ENCODE measurements around the gene CHGA. TPM values are rescaled to one million over a fixed set of nuclear protein-coding genes. Genes with fewer than 3 reads are reported as not detected.

CHGA gene
- total and polyA plus RNA-seq, 2 donors from 2014 or later = 0.38 to 6.6 TPM

DNA sequence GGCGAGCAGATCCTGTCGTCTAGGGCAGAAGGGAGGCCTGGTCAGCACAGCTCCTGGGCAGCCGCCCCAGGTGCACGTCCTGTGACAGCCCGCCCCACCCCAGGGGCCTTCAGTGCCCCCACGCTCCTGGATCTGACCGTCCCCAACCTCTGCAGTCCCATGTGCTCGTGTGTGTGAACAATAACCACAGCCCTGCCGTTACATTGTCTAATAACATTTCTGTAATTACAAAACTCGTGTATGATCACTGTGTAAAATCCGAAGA lies 39.8 kb downstream of the CHGA start:
- Histone ChIP-seq H3K9me3 (ENCODE audit: control insufficient read depth in 2 of 3, insufficient read depth in 1 of 3, low read length in 3 of 3) (no peaks in the 10 kb centered on the region), H3K36me3 (ENCODE audit: control insufficient read depth in 2 of 3, insufficient read depth in 3 of 3, low read length in 3 of 3) (peaks cover 0 to 19% (median 4%) of the 10 kb centered on the region in 3 donors), H3K4me1 (ENCODE audit: control insufficient read depth in 2 of 3, insufficient read depth in 2 of 3, low read depth in 1 of 3, low read length in 3 of 3) (peaks cover 0 to 21% (median 15%) of the 10 kb centered on the region in 3 donors), H3K27ac (ENCODE audit: low read depth in 2 of 2, low read length in 2 of 2) (no peak overlapping the region), H3K4me3 (ENCODE audit: low read length in 3 of 3) (no peak overlapping the region), H3K9ac (ENCODE audit: low read length in 3 of 3) (peak overlapping the region in 1 of 3 donors; percentile 26), H3K27me3 (ENCODE audit: control insufficient read depth, insufficient read depth, low read length) (no peaks in the 10 kb centered on the region)
- DNase-seq = no peak
- intact Hi-C loops (cut with DNase I) = no loop called here
- TF ChIP-seq, protein P1, sequence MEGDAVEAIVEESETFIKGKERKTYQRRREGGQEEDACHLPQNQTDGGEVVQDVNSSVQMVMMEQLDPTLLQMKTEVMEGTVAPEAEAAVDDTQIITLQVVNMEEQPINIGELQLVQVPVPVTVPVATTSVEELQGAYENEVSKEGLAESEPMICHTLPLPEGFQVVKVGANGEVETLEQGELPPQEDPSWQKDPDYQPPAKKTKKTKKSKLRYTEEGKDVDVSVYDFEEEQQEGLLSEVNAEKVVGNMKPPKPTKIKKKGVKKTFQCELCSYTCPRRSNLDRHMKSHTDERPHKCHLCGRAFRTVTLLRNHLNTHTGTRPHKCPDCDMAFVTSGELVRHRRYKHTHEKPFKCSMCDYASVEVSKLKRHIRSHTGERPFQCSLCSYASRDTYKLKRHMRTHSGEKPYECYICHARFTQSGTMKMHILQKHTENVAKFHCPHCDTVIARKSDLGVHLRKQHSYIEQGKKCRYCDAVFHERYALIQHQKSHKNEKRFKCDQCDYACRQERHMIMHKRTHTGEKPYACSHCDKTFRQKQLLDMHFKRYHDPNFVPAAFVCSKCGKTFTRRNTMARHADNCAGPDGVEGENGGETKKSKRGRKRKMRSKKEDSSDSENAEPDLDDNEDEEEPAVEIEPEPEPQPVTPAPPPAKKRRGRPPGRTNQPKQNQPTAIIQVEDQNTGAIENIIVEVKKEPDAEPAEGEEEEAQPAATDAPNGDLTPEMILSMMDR (IDR thresholded peaks at IDR 0.05; ENCODE audit: borderline replicate concordance, extremely low read depth, insufficient read depth) = no peak
- FAIRE-seq = no peak

DNA sequence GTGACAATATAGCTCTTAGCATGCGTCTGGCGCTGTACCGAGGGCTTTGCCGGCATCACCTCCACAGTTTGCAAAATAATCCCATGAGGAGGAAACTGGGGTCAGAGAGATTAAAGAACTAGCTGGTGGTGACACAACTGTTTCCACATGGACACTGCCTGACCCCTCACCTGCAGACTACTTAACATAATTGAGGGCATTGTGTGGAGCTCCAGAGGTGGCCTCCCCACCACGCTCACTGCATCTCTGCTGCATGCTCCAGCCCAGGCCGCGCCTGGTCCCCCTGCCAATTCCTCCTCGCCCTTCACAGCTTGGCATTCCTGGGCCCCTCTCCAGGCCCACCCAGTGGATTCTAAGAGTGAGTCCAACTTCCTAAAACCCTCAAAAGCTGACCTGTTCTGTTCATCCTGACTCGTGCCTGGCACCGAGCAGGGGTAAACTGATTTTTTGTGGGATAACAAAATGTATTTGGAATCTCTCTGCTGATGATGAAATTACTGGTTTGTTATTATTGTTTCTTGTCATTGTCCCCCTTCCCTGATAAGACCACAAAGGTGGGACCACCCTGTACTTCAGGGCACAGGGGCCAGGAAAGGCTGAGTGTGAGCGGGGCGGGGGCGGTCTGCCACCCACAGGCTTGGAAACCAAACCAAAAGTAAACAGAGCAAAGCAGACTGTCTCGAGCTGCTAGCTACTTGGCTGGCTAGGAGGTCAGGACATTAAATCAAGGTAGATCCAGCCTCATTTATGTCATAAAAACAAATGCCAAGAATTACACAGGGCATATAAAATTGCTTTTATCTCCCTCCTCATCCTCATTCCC lies 40.6 kb downstream of the CHGA start:
- TF ChIP-seq, protein P1 (IDR thresholded peaks at IDR 0.05; ENCODE audit: borderline replicate concordance, extremely low read depth, insufficient read depth) = no peak
- Histone ChIP-seq H3K4me1 (ENCODE audit: control insufficient read depth in 2 of 3, insufficient read depth in 2 of 3, low read depth in 1 of 3, low read length in 3 of 3) (peaks cover 0 to 21% (median 16%) of the 10 kb centered on the region in 3 donors), H3K27ac (ENCODE audit: low read depth in 2 of 2, low read length in 2 of 2) (peak overlapping the region; percentile 71 to 73), H3K9me3 (ENCODE audit: control insufficient read depth in 2 of 3, insufficient read depth in 1 of 3, low read length in 3 of 3) (no peaks in the 10 kb centered on the region), H3K9ac (ENCODE audit: low read length in 3 of 3) (peak overlapping the region in 1 of 3 donors; percentile 26), H3K4me3 (ENCODE audit: low read length in 3 of 3) (no peak overlapping the region), H3K27me3 (ENCODE audit: control insufficient read depth, insufficient read depth, low read length) (no peaks in the 10 kb centered on the region), H3K36me3 (ENCODE audit: control insufficient read depth in 2 of 3, insufficient read depth in 3 of 3, low read length in 3 of 3) (peaks cover 0 to 14% (median 0%) of the 10 kb centered on the region in 3 donors)
- intact Hi-C loops (cut with DNase I) = no loop called here
- DNase-seq (peak in 4 of 5 donors; percentile 39 to 70 (median 58)), FAIRE-seq (no peak)

DNA sequence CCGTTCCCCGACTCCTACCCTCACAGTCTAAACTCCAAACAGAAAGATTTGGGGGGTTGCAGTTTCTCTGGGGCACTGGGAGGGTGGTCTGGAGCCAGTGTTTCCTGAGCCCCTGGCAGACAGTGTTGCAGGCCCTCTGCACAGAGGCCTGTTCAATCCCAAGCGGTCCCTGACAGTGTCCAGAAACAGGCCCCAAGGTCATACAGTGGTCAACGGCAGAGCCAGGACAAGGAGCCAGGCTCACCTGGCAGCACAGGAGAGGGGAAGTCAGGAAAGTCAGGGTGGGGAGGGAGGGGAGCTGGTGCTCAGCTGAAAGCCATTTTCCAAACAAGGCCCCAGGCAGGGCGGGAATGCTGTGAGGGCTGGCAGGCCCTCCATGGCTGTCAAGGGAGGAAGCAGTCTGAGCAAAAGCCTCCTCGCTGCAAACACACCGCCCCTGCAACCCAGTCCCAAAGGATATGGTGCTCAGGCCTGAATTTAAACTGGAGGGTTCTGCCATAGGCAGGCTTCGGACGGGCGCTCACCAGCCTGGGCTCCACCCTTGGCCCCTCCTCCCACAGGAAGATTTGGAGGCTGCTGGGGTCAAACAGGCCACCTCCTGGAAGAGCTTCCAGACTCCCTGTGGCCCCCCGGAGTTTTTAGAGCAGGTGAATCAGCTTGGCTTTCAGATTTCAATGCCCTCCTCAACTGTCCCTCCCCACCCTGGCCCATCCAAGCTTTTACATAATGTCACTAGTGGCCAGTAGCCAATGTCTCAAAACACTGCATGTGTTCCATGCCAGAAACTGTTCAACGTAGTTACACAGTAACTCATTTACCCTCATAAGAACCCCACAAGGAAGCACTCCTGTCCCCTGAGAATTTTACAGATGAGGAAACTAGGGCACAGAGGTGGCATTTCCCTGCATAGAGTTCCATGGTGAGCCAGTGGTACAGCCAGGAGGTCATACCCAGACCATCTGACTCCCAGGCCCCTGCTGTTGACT lies 41.5 kb downstream of the CHGA start:
- TF ChIP-seq, protein P1 (IDR thresholded peaks at IDR 0.05; ENCODE audit: borderline replicate concordance, extremely low read depth, insufficient read depth) = no peak
- no peaks in the 10 kb centered on the region for H3K9me3 ChIP-seq (ENCODE audit: control insufficient read depth in 2 of 3, insufficient read depth in 1 of 3, low read length in 3 of 3)
- FAIRE-seq (no peak), DNase-seq (peak in 2 of 5 donors; percentile 9 to 60)
- peak overlapping the region in 1 of 3 donors; percentile 20 for H3K9ac ChIP-seq (ENCODE audit: low read length in 3 of 3)
- intact Hi-C loops (cut with DNase I) = no loop called here
- H3K27ac ChIP-seq (ENCODE audit: low read depth in 2 of 2, low read length in 2 of 2) = peak overlapping the region; percentile 71 to 73
- no peak overlapping the region for H3K4me3 ChIP-seq (ENCODE audit: low read length in 3 of 3)
- peaks cover 0 to 14% (median 0%) of the 10 kb centered on the region in 3 donors for H3K36me3 ChIP-seq (ENCODE audit: control insufficient read depth in 2 of 3, insufficient read depth in 3 of 3, low read length in 3 of 3)
- H3K27me3 ChIP-seq (ENCODE audit: control insufficient read depth, insufficient read depth, low read length) = no peaks in the 10 kb centered on the region
- H3K4me1 ChIP-seq (ENCODE audit: control insufficient read depth in 2 of 3, insufficient read depth in 2 of 3, low read depth in 1 of 3, low read length in 3 of 3) = peaks cover 0 to 27% (median 21%) of the 10 kb centered on the region in 3 donors
